OCI-LY7 (cell line): ENCODE results near the gene DGKH.

Experiments
- EZH2phosphoT487 ChIP-seq: fragments of 200-600 bp; sonication (generic); IDR thresholded peaks from 2 replicates; pipeline ENCODE4 v1.6.1; 2018; ENCODE audit warnings: low read depth, borderline replicate concordance, mild to moderate bottlenecking, mixed run types, antibody characterized with exemption, low read length, moderate library complexity, mixed read lengths
- TF ChIP-seq, protein P1 (sequence below): fragments of 200-600 bp; sonication (generic); conservative IDR thresholded peaks from 2 replicates; pipeline ENCODE4 v1.5.1; 2014; ENCODE audit warnings: mild to moderate bottlenecking, antibody characterized with exemption, low read length, moderate library complexity, mixed read lengths

DNA sequence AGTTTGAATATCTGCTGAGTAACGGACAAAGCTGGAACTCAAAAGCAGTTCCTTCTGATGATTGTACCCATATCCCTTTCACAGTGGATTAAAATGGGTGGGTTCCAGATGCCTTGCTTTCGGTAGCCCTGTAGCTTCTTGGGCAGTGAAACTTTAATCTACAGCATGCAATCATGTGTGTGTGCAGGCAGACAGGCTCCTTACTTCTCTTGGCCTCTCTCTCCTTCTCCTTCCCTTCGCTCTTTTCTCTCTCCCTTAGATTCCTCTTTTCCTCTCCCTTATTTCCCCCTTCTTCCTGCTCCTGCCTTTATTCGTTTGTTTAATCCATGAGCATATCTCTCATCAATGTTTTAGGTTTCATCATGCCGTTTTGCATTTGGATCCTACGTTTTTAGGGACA, 8.1 kb downstream of the DGKH start:
- TF ChIP-seq, protein P1, sequence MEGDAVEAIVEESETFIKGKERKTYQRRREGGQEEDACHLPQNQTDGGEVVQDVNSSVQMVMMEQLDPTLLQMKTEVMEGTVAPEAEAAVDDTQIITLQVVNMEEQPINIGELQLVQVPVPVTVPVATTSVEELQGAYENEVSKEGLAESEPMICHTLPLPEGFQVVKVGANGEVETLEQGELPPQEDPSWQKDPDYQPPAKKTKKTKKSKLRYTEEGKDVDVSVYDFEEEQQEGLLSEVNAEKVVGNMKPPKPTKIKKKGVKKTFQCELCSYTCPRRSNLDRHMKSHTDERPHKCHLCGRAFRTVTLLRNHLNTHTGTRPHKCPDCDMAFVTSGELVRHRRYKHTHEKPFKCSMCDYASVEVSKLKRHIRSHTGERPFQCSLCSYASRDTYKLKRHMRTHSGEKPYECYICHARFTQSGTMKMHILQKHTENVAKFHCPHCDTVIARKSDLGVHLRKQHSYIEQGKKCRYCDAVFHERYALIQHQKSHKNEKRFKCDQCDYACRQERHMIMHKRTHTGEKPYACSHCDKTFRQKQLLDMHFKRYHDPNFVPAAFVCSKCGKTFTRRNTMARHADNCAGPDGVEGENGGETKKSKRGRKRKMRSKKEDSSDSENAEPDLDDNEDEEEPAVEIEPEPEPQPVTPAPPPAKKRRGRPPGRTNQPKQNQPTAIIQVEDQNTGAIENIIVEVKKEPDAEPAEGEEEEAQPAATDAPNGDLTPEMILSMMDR = no peak
- no peak for TF ChIP-seq EZH2phosphoT487
